ENCODE results near the gene CLDN19.
"Not testable (repeated sequence)": the region's sequence is repeated elsewhere in the genome, so short reads cannot be mapped to it uniquely, and the experiment has no call there.

The CLDN19 gene

GRCh38 chr1:42721926-42722325 is 18.1 kb downstream of the CLDN19 start:
- Histone ChIP-seq H3K4me1 (ENCODE audit: insufficient read depth, low read length) (no peaks in the 10 kb centered on the region), H3K36me3 (ENCODE audit: insufficient read depth, low read length) (no peaks in the 10 kb centered on the region), H3K9me3 (ENCODE audit: low read length) (no peaks in the 10 kb centered on the region), H3K27me3 (ENCODE audit: control insufficient read depth in 1 of 2, insufficient read depth in 2 of 2, low read length in 2 of 2) (no peaks in the 10 kb centered on the region), H3K9ac (ENCODE audit: low read length) (no peak overlapping the region), H3K27ac (ENCODE audit: low read depth, low read length) (no peak overlapping the region), H3K4me3 (ENCODE audit: low read depth in 1 of 2, low read length in 2 of 2) (no peak overlapping the region)

GRCh38 chr1:42720868-42721267 is 19.2 kb downstream of the CLDN19 start:
- no peaks in the 10 kb centered on the region for H3K27me3 ChIP-seq (ENCODE audit: control insufficient read depth in 1 of 2, insufficient read depth in 2 of 2, low read length in 2 of 2)
- no peak overlapping the region for H3K9ac ChIP-seq (ENCODE audit: low read length)
- no peak overlapping the region for H3K27ac ChIP-seq (ENCODE audit: low read depth, low read length)
- no peak overlapping the region for H3K4me3 ChIP-seq (ENCODE audit: low read depth in 1 of 2, low read length in 2 of 2)
- no peaks in the 10 kb centered on the region for H3K9me3 ChIP-seq (ENCODE audit: low read length)
- peaks cover 3% of the 10 kb centered on the region for H3K36me3 ChIP-seq (ENCODE audit: insufficient read depth, low read length)
- no peaks in the 10 kb centered on the region for H3K4me1 ChIP-seq (ENCODE audit: insufficient read depth, low read length)

GRCh38 chr1:42714441-42714840 is 25.6 kb downstream of the CLDN19 start:
- not testable (repeated sequence) for H3K4me1 ChIP-seq (ENCODE audit: insufficient read depth, low read length); H3K27ac ChIP-seq (ENCODE audit: low read depth, low read length); H3K9ac ChIP-seq (ENCODE audit: low read length); H3K36me3 ChIP-seq (ENCODE audit: insufficient read depth, low read length); H3K27me3 ChIP-seq (ENCODE audit: control insufficient read depth in 1 of 2, insufficient read depth in 2 of 2, low read length in 2 of 2); H3K9me3 ChIP-seq (ENCODE audit: low read length); H3K4me3 ChIP-seq (ENCODE audit: low read depth in 1 of 2, low read length in 2 of 2)

- Histone ChIP-seq H3K27ac (ENCODE audit: low read depth, low read length) (no peak overlapping the region), H3K9me3 (ENCODE audit: low read length) (no peaks in the 10 kb centered on the region), H3K9ac (ENCODE audit: low read length) (no peak overlapping the region), H3K4me1 (ENCODE audit: insufficient read depth, low read length) (no peaks in the 10 kb centered on the region), H3K27me3 (ENCODE audit: control insufficient read depth in 1 of 2, insufficient read depth in 2 of 2, low read length in 2 of 2) (no peaks in the 10 kb centered on the region), H3K36me3 (ENCODE audit: insufficient read depth, low read length) (peaks cover 9% of the 10 kb centered on the region), H3K4me3 (ENCODE audit: low read depth in 1 of 2, low read length in 2 of 2) (no peak overlapping the region)
Observed at GRCh38 chr1:42713293-42713692, 26.7 kb downstream of the CLDN19 start.

- H3K9me3 ChIP-seq (ENCODE audit: low read length); H3K9ac ChIP-seq (ENCODE audit: low read length); H3K27me3 ChIP-seq (ENCODE audit: control insufficient read depth in 1 of 2, insufficient read depth in 2 of 2, low read length in 2 of 2); H3K4me3 ChIP-seq (ENCODE audit: low read depth in 1 of 2, low read length in 2 of 2); H3K27ac ChIP-seq (ENCODE audit: low read depth, low read length); H3K4me1 ChIP-seq (ENCODE audit: insufficient read depth, low read length); H3K36me3 ChIP-seq (ENCODE audit: insufficient read depth, low read length): not testable (repeated sequence)
Observed at GRCh38 chr1:42712808-42713207, 27.2 kb downstream of the CLDN19 start.

- Histone ChIP-seq H3K9me3 (ENCODE audit: low read length) (no peaks in the 10 kb centered on the region), H3K27me3 (ENCODE audit: control insufficient read depth in 1 of 2, insufficient read depth in 2 of 2, low read length in 2 of 2) (no peaks in the 10 kb centered on the region), H3K4me3 (ENCODE audit: low read depth in 1 of 2, low read length in 2 of 2) (no peak overlapping the region), H3K36me3 (ENCODE audit: insufficient read depth, low read length) (peaks cover 49% of the 10 kb centered on the region), H3K27ac (ENCODE audit: low read depth, low read length) (no peak overlapping the region), H3K4me1 (ENCODE audit: insufficient read depth, low read length) (no peaks in the 10 kb centered on the region), H3K9ac (ENCODE audit: low read length) (no peak overlapping the region)
Observed at GRCh38 chr1:42703888-42704464, 36.1 kb downstream of the CLDN19 start.

GRCh38 chr1:42700006-42700405 is 40.0 kb downstream of the CLDN19 start:
- Histone ChIP-seq H3K27ac (ENCODE audit: low read depth, low read length) (no peak overlapping the region), H3K9ac (ENCODE audit: low read length) (no peak overlapping the region), H3K36me3 (ENCODE audit: insufficient read depth, low read length) (peaks cover 79% of the 10 kb centered on the region), H3K9me3 (ENCODE audit: low read length) (no peaks in the 10 kb centered on the region), H3K27me3 (ENCODE audit: control insufficient read depth in 1 of 2, insufficient read depth in 2 of 2, low read length in 2 of 2) (no peaks in the 10 kb centered on the region), H3K4me3 (ENCODE audit: low read depth in 1 of 2, low read length in 2 of 2) (no peak overlapping the region), H3K4me1 (ENCODE audit: insufficient read depth, low read length) (no peaks in the 10 kb centered on the region)

- Histone ChIP-seq H3K27me3 (ENCODE audit: control insufficient read depth in 1 of 2, insufficient read depth in 2 of 2, low read length in 2 of 2) (no peaks in the 10 kb centered on the region), H3K36me3 (ENCODE audit: insufficient read depth, low read length) (peaks cover 69% of the 10 kb centered on the region), H3K4me3 (ENCODE audit: low read depth in 1 of 2, low read length in 2 of 2) (no peak overlapping the region), H3K9ac (ENCODE audit: low read length) (no peak overlapping the region), H3K9me3 (ENCODE audit: low read length) (no peaks in the 10 kb centered on the region), H3K27ac (ENCODE audit: low read depth, low read length) (no peak overlapping the region), H3K4me1 (ENCODE audit: insufficient read depth, low read length) (no peaks in the 10 kb centered on the region)
Observed at GRCh38 chr1:42698081-42698813, 41.8 kb downstream of the CLDN19 start.

GRCh38 chr1:42692911-42693310 is 47.1 kb downstream of the CLDN19 start:
- Histone ChIP-seq H3K27me3 (ENCODE audit: control insufficient read depth in 1 of 2, insufficient read depth in 2 of 2, low read length in 2 of 2) (no peaks in the 10 kb centered on the region), H3K4me3 (ENCODE audit: low read depth in 1 of 2, low read length in 2 of 2) (no peak overlapping the region), H3K4me1 (ENCODE audit: insufficient read depth, low read length) (peaks cover 37% of the 10 kb centered on the region), H3K9me3 (ENCODE audit: low read length) (no peaks in the 10 kb centered on the region), H3K27ac (ENCODE audit: low read depth, low read length) (no peak overlapping the region), H3K36me3 (ENCODE audit: insufficient read depth, low read length) (peaks cover 28% of the 10 kb centered on the region), H3K9ac (ENCODE audit: low read length) (no peak overlapping the region)

GRCh38 chr1:42692461-42692860 is 47.6 kb downstream of the CLDN19 start:
- Histone ChIP-seq H3K4me1 (ENCODE audit: insufficient read depth, low read length) (peaks cover 42% of the 10 kb centered on the region), H3K27me3 (ENCODE audit: control insufficient read depth in 1 of 2, insufficient read depth in 2 of 2, low read length in 2 of 2) (no peaks in the 10 kb centered on the region), H3K4me3 (ENCODE audit: low read depth in 1 of 2, low read length in 2 of 2) (no peak overlapping the region), H3K36me3 (ENCODE audit: insufficient read depth, low read length) (peaks cover 24% of the 10 kb centered on the region), H3K27ac (ENCODE audit: low read depth, low read length) (no peak overlapping the region), H3K9me3 (ENCODE audit: low read length) (no peaks in the 10 kb centered on the region), H3K9ac (ENCODE audit: low read length) (no peak overlapping the region)

- Histone ChIP-seq H3K9ac (ENCODE audit: low read length) (no peak overlapping the region), H3K27me3 (ENCODE audit: control insufficient read depth in 1 of 2, insufficient read depth in 2 of 2, low read length in 2 of 2) (no peaks in the 10 kb centered on the region), H3K9me3 (ENCODE audit: low read length) (no peaks in the 10 kb centered on the region), H3K27ac (ENCODE audit: low read depth, low read length) (no peak overlapping the region), H3K36me3 (ENCODE audit: insufficient read depth, low read length) (peaks cover 10% of the 10 kb centered on the region), H3K4me1 (ENCODE audit: insufficient read depth, low read length) (peaks cover 54% of the 10 kb centered on the region), H3K4me3 (ENCODE audit: low read depth in 1 of 2, low read length in 2 of 2) (no peak overlapping the region)
Observed at GRCh38 chr1:42691157-42691498, 48.9 kb downstream of the CLDN19 start.

GRCh38 chr1:42690477-42691156 is 49.4 kb downstream of the CLDN19 start:
- Histone ChIP-seq H3K36me3 (ENCODE audit: insufficient read depth, low read length) (peaks cover 5% of the 10 kb centered on the region), H3K27ac (ENCODE audit: low read depth, low read length) (no peak overlapping the region), H3K9me3 (ENCODE audit: low read length) (no peaks in the 10 kb centered on the region), H3K4me1 (ENCODE audit: insufficient read depth, low read length) (peaks cover 59% of the 10 kb centered on the region), H3K9ac (ENCODE audit: low read length) (no peak overlapping the region), H3K4me3 (ENCODE audit: low read depth in 1 of 2, low read length in 2 of 2) (no peak overlapping the region), H3K27me3 (ENCODE audit: control insufficient read depth in 1 of 2, insufficient read depth in 2 of 2, low read length in 2 of 2) (no peaks in the 10 kb centered on the region)
